Chondrocyte (in vitro differentiated cells): Measurements from ENCODE around the gene PAX2. TPM values are rescaled to one million over a fixed set of nuclear protein-coding genes. Genes with fewer than 3 reads are reported as not detected.

ENCODE experiments used
- DNase-seq: peaks from one replicate; pipeline ENCODE4 v3.0.0; 2021; ENCODE audit warnings: mixed read lengths, low spot score
- H3K27ac Mint-ChIP-seq: one replicate; pipeline ENCODE4 v1.8.0; 2021; ENCODE audit warnings: mild to moderate bottlenecking, moderate library complexity, mixed read lengths; ENCODE audit not compliant: unreplicated experiment
- H3K27me3 Mint-ChIP-seq: 2 replicates; pipeline ENCODE4 v1.8.0; 2021; ENCODE audit warnings: low read depth, mixed read lengths
- H3K36me3 Mint-ChIP-seq: 2 replicates; pipeline ENCODE4 v1.8.0; 2021; ENCODE audit warnings: low read depth, mixed read lengths
- H3K4me1 Mint-ChIP-seq: 2 replicates; pipeline ENCODE4 v1.8.0; 2021; ENCODE audit warnings: low read depth, mild to moderate bottlenecking, mixed read lengths
- H3K4me3 Mint-ChIP-seq: one replicate; pipeline ENCODE4 v1.8.0; 2021; ENCODE audit warnings: mild to moderate bottlenecking, moderate library complexity, mixed read lengths; ENCODE audit not compliant: unreplicated experiment
- H3K9me3 Mint-ChIP-seq: 2 replicates; pipeline ENCODE4 v1.8.0; 2021; ENCODE audit warnings: low read depth, mixed read lengths
- CTCF ChIP-seq: fragments of 200-600 bp; sonication (generic); IDR thresholded peaks from 2 replicates; pipeline ENCODE4 v1.5.0; 2021; ENCODE audit warnings: antibody characterized with exemption, mild to moderate bottlenecking, moderate library complexity
- total RNA-seq: library from RNA; stranded (reverse); gene quantifications from 3 replicates; pipeline ENCODE4 v1.2.1, GENCODE V29; 2021

The PAX2 gene
- total RNA-seq, 1 donor from 2014 or later = 0.62 TPM

DNA sequence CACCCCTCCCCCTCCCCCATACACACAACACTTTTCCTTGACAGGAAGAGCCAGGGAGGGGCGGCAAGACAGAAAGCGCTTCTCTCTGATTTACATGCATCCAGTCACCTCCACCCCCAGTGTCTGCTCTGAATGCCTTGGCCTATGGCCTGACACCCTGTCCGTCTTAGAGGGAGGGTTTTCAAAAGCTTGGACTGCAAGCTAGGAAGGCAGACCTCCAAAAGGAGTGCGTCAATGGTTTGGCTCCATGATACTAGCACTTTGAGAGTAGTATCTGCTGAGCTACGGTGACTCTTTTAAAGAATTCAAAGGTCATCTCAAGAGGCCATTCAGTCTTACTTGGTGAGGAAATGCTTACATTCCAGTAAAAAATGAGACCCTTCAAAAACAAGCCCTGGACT, 20.3 kb upstream of the PAX2 start:
- no peak for DNase-seq
- Mint-ChIP-seq H3K27ac (no peak overlapping the region), H3K27me3 (peaks cover 66% of the 10 kb centered on the region), H3K4me1 (peaks cover 24% of the 10 kb centered on the region), H3K4me3 (no peak overlapping the region), H3K36me3 (no peaks in the 10 kb centered on the region), H3K9me3 (no peaks in the 10 kb centered on the region)
- TF ChIP-seq CTCF = no peak

DNA sequence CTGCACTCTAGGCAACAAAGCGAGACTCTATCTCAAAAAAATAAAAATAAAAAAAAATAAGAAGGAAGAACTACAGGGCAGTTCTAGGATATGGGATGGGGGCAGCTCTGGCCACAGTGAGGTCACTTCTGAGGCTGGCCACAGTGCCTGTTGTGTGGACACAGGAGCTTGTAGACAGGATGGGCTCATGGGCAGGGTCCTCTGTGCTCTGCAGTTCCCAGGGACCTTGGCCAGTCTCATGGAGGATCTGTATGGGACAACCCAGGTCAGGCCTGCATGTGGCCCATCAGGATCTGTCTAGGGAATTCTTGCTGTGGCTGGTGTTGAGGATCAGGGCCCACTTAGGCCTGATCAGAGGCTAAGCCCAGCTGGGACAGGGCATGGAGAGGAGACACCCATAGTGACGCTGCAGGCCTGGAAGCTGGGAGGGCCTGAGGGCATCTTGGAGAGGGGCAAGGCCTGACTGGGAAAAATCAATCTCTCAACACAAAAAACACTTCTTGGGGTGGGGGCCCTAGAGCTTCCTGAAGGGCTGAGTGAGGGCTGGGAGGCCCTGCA, 19.4 kb upstream of the PAX2 start:
- Mint-ChIP-seq H3K4me1 (peaks cover 33% of the 10 kb centered on the region), H3K27me3 (peaks cover 63% of the 10 kb centered on the region), H3K27ac (no peak overlapping the region), H3K9me3 (no peaks in the 10 kb centered on the region), H3K4me3 (no peak overlapping the region), H3K36me3 (no peaks in the 10 kb centered on the region)
- TF ChIP-seq CTCF = no peak
- DNase-seq = no peak

DNA sequence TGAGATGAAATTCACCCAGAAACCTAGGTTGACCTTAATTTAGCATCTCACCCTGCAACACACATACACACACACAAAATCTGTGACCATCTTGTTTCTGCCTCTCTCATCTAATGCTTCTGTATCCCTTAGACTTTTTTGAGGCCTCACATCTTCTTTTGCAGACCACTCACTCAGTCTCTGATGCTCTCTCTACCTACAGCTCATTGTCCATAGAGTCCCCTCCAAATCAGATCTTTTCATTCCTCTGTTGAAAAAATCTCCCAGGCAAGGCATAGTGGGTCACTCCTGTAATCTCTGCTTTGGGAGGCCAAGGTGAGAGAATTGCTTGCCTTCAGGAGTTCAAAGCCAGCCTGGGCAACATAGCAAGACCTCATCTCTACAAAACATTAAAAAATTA, 17.6 kb upstream of the PAX2 start:
- no peaks in the 10 kb centered on the region for H3K9me3 Mint-ChIP-seq
- DNase-seq = no peak
- no peak overlapping the region for H3K4me3 Mint-ChIP-seq
- TF ChIP-seq CTCF = no peak
- peaks cover 70% of the 10 kb centered on the region for H3K27me3 Mint-ChIP-seq
- no peak overlapping the region for H3K27ac Mint-ChIP-seq
- peaks cover 40% of the 10 kb centered on the region for H3K4me1 Mint-ChIP-seq
- H3K36me3 Mint-ChIP-seq = no peaks in the 10 kb centered on the region

DNA sequence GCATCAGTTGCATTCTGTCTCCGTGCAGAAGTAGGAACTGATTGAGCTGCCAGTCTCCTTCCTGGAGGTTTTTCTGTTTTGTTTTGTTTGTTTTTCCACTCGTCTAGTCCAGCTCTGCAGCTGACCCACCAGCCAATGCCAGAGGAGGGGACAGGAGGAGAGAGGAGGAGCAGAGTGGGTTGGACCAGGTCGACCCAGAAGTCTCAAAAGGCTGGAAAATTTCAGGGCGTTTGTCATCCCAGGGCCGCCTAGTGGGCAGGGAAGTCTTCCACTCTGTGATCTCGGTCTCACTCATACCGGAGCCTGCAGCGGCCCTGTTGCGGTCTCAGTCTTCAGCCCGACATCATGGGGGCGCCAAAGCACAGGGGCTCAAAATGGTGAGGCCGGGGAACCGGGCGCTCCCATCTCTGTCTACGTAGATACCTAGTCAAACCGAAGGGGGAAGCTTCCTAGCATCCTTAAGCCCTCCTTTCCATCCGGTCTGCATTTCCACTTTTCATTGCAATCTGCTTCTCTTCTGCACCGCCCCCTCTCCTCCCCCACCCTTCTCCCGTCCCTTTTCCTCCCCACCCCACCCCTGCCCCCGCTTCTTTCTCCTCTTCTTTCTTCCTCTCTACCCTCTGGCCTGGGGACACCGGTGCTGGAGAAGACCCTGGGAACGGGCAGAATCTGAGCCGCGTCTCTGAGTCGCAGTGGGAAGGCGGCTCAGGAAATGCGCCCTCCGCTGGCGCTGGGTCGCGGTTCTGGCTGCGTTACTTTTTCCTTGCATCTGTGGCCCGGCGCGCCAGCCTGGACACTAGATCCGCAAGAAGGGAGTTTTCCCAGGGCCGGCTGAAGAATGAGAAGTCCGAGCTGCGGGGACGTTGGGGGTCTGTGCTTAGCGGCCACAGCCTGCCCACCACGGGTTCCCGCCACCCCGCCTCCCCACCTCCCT, 16.2 kb upstream of the PAX2 start:
- peak overlapping the region; percentile 66 for H3K4me3 Mint-ChIP-seq
- no peaks in the 10 kb centered on the region for H3K36me3 Mint-ChIP-seq
- H3K27me3 Mint-ChIP-seq = peaks cover 76% of the 10 kb centered on the region
- H3K4me1 Mint-ChIP-seq = peaks cover 40% of the 10 kb centered on the region
- no peaks in the 10 kb centered on the region for H3K9me3 Mint-ChIP-seq
- H3K27ac Mint-ChIP-seq = peak overlapping the region; percentile 41
- peak; percentile 61 for DNase-seq
- TF ChIP-seq CTCF = peak; percentile 73

- Mint-ChIP-seq H3K27ac (peak overlapping the region; percentile 76), H3K4me3 (peak overlapping the region; percentile 71), H3K9me3 (no peaks in the 10 kb centered on the region), H3K36me3 (peaks cover 2% of the 10 kb centered on the region), H3K27me3 (peaks cover 83% of the 10 kb centered on the region), H3K4me1 (peaks cover 41% of the 10 kb centered on the region)
- TF ChIP-seq CTCF = no peak
- no peak for DNase-seq
Measured at GRCh38 chr10:100729862-100730724, 15.3 kb upstream of the PAX2 start.
